HUES6 (cell line): Measurements from ENCODE around the gene CORIN.
A peak's percentile ranks its signal among the peaks of the same experiment; 100 is the strongest.

Experiments
- H3K27ac ChIP-seq: 2 replicates; pipeline ENCODE4 v1.7.0; 2013; ENCODE audit warnings: low read depth, mild to moderate bottlenecking, low read length, inconsistent platforms
- H3K27me3 ChIP-seq: 2 replicates; pipeline ENCODE4 v1.6.1; 2013; ENCODE audit warnings: low read length; ENCODE audit not compliant: control insufficient read depth, insufficient read depth
- H3K36me3 ChIP-seq: 2 replicates; pipeline ENCODE4 v1.6.1; 2013; ENCODE audit warnings: low read length; ENCODE audit not compliant: control insufficient read depth, insufficient read depth
- H3K4me1 ChIP-seq: 2 replicates; pipeline ENCODE4 v1.6.1; 2013; ENCODE audit warnings: low read length; ENCODE audit not compliant: control insufficient read depth, insufficient read depth
- H3K4me3 ChIP-seq: 2 replicates; pipeline ENCODE4 v1.5.1; 2013; ENCODE audit warnings: low read depth, low read length
- H3K9ac ChIP-seq: one replicate; pipeline ENCODE4 v1.6.1; 2013; ENCODE audit warnings: mild to moderate bottlenecking, low read length
- H3K9me3 ChIP-seq: 2 replicates; pipeline ENCODE4 v1.6.1; 2013; ENCODE audit warnings: low read depth, low read length; ENCODE audit not compliant: control insufficient read depth, insufficient read depth

The CORIN gene

GRCh38 chr4:47835494-47835893 lies 2.4 kb downstream of the CORIN start:
- no peak overlapping the region for H3K27ac ChIP-seq
- 0 out of 2 replicates have a peak overlapping the region, but pooled peaks have one; percentile 5 for H3K4me3 ChIP-seq
- peaks cover 25% of the 10 kb centered on the region for H3K27me3 ChIP-seq
- no peaks in the 10 kb centered on the region for H3K9me3 ChIP-seq
- H3K36me3 ChIP-seq, result no peaks in the 10 kb centered on the region
- H3K9ac ChIP-seq, result no peak overlapping the region
- H3K4me1 ChIP-seq, result peaks cover 15% of the 10 kb centered on the region; the same call in 1 of the 2 replicates

- Histone ChIP-seq H3K36me3 (no peaks in the 10 kb centered on the region), H3K9me3 (no peaks in the 10 kb centered on the region), H3K4me3 (no peak overlapping the region), H3K4me1 (peaks cover 8% of the 10 kb centered on the region; the same call in 1 of the 2 replicates), H3K27me3 (peaks cover 4% of the 10 kb centered on the region; the same call in 1 of the 2 replicates), H3K27ac (no peak overlapping the region), H3K9ac (no peak overlapping the region)
Observed at GRCh38 chr4:47831026-47831679, 6.7 kb downstream of the CORIN start.

- Histone ChIP-seq H3K27ac (no peak overlapping the region), H3K9ac (no peak overlapping the region), H3K4me3 (no peak overlapping the region), H3K27me3 (0 out of 2 replicates have a peak, but pooled peaks cover under 1% of the 10 kb centered on the region), H3K4me1 (peaks cover 1% of the 10 kb centered on the region; the same call in 1 of the 2 replicates), H3K9me3 (no peaks in the 10 kb centered on the region), H3K36me3 (no peaks in the 10 kb centered on the region)
Observed at GRCh38 chr4:47830265-47831025, 7.4 kb downstream of the CORIN start.

- Histone ChIP-seq H3K9me3 (no peaks in the 10 kb centered on the region), H3K36me3 (no peaks in the 10 kb centered on the region), H3K27me3 (no peaks in the 10 kb centered on the region), H3K9ac (no peak overlapping the region), H3K4me1 (peaks cover 10% of the 10 kb centered on the region), H3K27ac (no peak overlapping the region), H3K4me3 (no peak overlapping the region)
Observed at GRCh38 chr4:47829438-47829837, 8.4 kb downstream of the CORIN start.

GRCh38 chr4:47827343-47828047 lies 10.4 kb downstream of the CORIN start:
- Histone ChIP-seq H3K27me3 (no peaks in the 10 kb centered on the region), H3K4me1 (peaks cover 10% of the 10 kb centered on the region), H3K9ac (no peak overlapping the region), H3K36me3 (no peaks in the 10 kb centered on the region), H3K4me3 (no peak overlapping the region), H3K9me3 (no peaks in the 10 kb centered on the region), H3K27ac (no peak overlapping the region)

- H3K4me1 ChIP-seq, result peaks cover 10% of the 10 kb centered on the region
- H3K9me3 ChIP-seq, result no peaks in the 10 kb centered on the region
- H3K27me3 ChIP-seq, result no peaks in the 10 kb centered on the region
- no peak overlapping the region for H3K27ac ChIP-seq
- H3K9ac ChIP-seq, result no peak overlapping the region
- no peaks in the 10 kb centered on the region for H3K36me3 ChIP-seq
- no peak overlapping the region for H3K4me3 ChIP-seq
Observed at GRCh38 chr4:47824840-47825239, 13.0 kb downstream of the CORIN start.

- H3K27me3 ChIP-seq, result no peaks in the 10 kb centered on the region
Observed at GRCh38 chr4:47819178-47819577, 18.7 kb downstream of the CORIN start.

GRCh38 chr4:47817275-47817674 lies 20.6 kb downstream of the CORIN start:
- no peak overlapping the region for H3K4me3 ChIP-seq
- H3K9ac ChIP-seq, result no peak overlapping the region
- no peaks in the 10 kb centered on the region for H3K9me3 ChIP-seq
- no peaks in the 10 kb centered on the region for H3K27me3 ChIP-seq
- no peaks in the 10 kb centered on the region for H3K4me1 ChIP-seq
- H3K36me3 ChIP-seq, result no peaks in the 10 kb centered on the region
- H3K27ac ChIP-seq, result no peak overlapping the region

More at GRCh38 chr4:47819178-47819577, 18.7 kb downstream of the CORIN start:
- H3K9me3 ChIP-seq, result no peaks in the 10 kb centered on the region
- no peak overlapping the region for H3K27ac ChIP-seq
- no peak overlapping the region for H3K4me3 ChIP-seq
- no peaks in the 10 kb centered on the region for H3K4me1 ChIP-seq
- H3K9ac ChIP-seq, result no peak overlapping the region
- no peaks in the 10 kb centered on the region for H3K36me3 ChIP-seq

GRCh38 chr4:47816748-47817147 lies 21.1 kb downstream of the CORIN start:
- Histone ChIP-seq H3K9me3 (no peaks in the 10 kb centered on the region), H3K27ac (no peak overlapping the region), H3K4me1 (no peaks in the 10 kb centered on the region), H3K4me3 (no peak overlapping the region), H3K27me3 (no peaks in the 10 kb centered on the region), H3K9ac (no peak overlapping the region), H3K36me3 (no peaks in the 10 kb centered on the region)

- Histone ChIP-seq H3K4me3 (no peak overlapping the region), H3K27ac (no peak overlapping the region), H3K9ac (no peak overlapping the region), H3K4me1 (no peaks in the 10 kb centered on the region), H3K9me3 (no peaks in the 10 kb centered on the region), H3K27me3 (no peaks in the 10 kb centered on the region), H3K36me3 (no peaks in the 10 kb centered on the region)
Observed at GRCh38 chr4:47814618-47815295, 23.1 kb downstream of the CORIN start.
